H9 (cell line): ENCODE results near the gene RLF. TPM values are rescaled to one million over a fixed set of nuclear protein-coding genes. Genes with fewer than 3 reads are reported as not detected.

Source experiments
- DNase-seq: peaks from one replicate; pipeline ENCODE4 v3.0.0-alpha.2; 2017
- H2AFZ ChIP-seq: one replicate; pipeline ENCODE4 v1.6.1; 2013; ENCODE audit warnings: mild to moderate bottlenecking, low read length, control low read depth, moderate library complexity
- H2AK5ac ChIP-seq: 2 replicates; pipeline ENCODE4 v1.6.1; 2013; ENCODE audit warnings: low read length, control low read depth, mixed read lengths; ENCODE audit not compliant: insufficient read length
- H2BK120ac ChIP-seq: one replicate; pipeline ENCODE4 v1.6.1; 2013; ENCODE audit warnings: low read depth, mild to moderate bottlenecking, low read length, control low read depth, inconsistent platforms; ENCODE audit not compliant: poor library complexity, severe bottlenecking
- H2BK12ac ChIP-seq: 2 replicates; pipeline ENCODE4 v1.6.1; 2013; ENCODE audit warnings: low read length, control low read depth, mixed read lengths, low read depth; ENCODE audit not compliant: insufficient read length
- H2BK15ac ChIP-seq: 2 replicates; pipeline ENCODE4 v1.6.1; 2013; ENCODE audit warnings: low read depth, low read length, control low read depth
- H2BK20ac ChIP-seq: one replicate; pipeline ENCODE4 v1.6.1; 2013; ENCODE audit warnings: low read depth, mild to moderate bottlenecking, low read length, control low read depth, inconsistent platforms; ENCODE audit not compliant: poor library complexity, severe bottlenecking
- H2BK5ac ChIP-seq: 2 replicates; pipeline ENCODE4 v1.6.1; 2013; ENCODE audit warnings: low read length, control low read depth, mixed read lengths; ENCODE audit not compliant: insufficient read length
- H3K14ac ChIP-seq: 2 replicates; pipeline ENCODE4 v1.6.1; 2013; ENCODE audit warnings: low read length, control low read depth; ENCODE audit not compliant: insufficient read depth
- H3K18ac ChIP-seq: 2 replicates; pipeline ENCODE4 v1.6.1; 2013; ENCODE audit warnings: low read depth, mild to moderate bottlenecking, mixed read lengths, low read length, control low read depth; ENCODE audit not compliant: insufficient read length
- H3K23ac ChIP-seq: 2 replicates; pipeline ENCODE4 v1.6.1; 2013; ENCODE audit warnings: low read length, control low read depth, mixed read lengths, low read depth; ENCODE audit not compliant: insufficient read length
- H3K23me2 ChIP-seq: 2 replicates; pipeline ENCODE4 v1.6.1; 2013; ENCODE audit warnings: low read depth, mild to moderate bottlenecking, mixed read lengths, low read length, control low read depth; ENCODE audit not compliant: insufficient read length, poor library complexity, severe bottlenecking
- H3K27ac ChIP-seq: 2 replicates; pipeline ENCODE4 v1.5.1; 2013; ENCODE audit warnings: low read length, control low read depth, mixed read lengths, low read depth; ENCODE audit not compliant: insufficient read length
- H3K27me3 ChIP-seq: 2 replicates; pipeline ENCODE4 v1.6.1; 2013; ENCODE audit warnings: low read length, control low read depth, inconsistent platforms; ENCODE audit not compliant: insufficient read depth
- H3K4ac ChIP-seq: 2 replicates; pipeline ENCODE4 v1.6.1; 2013; ENCODE audit warnings: low read depth, mild to moderate bottlenecking, control low read depth, inconsistent platforms, low read length, moderate library complexity
- H3K4me1 ChIP-seq: 2 replicates; pipeline ENCODE4 v1.6.1; 2013; ENCODE audit warnings: low read length, control low read depth, inconsistent platforms; ENCODE audit not compliant: insufficient read depth
- H3K4me2 ChIP-seq: 2 replicates; pipeline ENCODE4 v1.6.1; 2013; ENCODE audit warnings: low read length, control low read depth, mixed read lengths; ENCODE audit not compliant: insufficient read length, insufficient read depth
- H3K56ac ChIP-seq: 2 replicates; pipeline ENCODE4 v1.6.1; 2013; ENCODE audit warnings: low read depth, mild to moderate bottlenecking, mixed read lengths, low read length, control low read depth; ENCODE audit not compliant: insufficient read length
- H3K79me1 ChIP-seq: 2 replicates; pipeline ENCODE4 v1.6.1; 2013; ENCODE audit warnings: low read depth, mild to moderate bottlenecking, moderate library complexity, low read length, control low read depth, inconsistent platforms; ENCODE audit not compliant: insufficient read depth, poor library complexity, severe bottlenecking
- H3K79me2 ChIP-seq: 2 replicates; pipeline ENCODE4 v1.6.1; 2013; ENCODE audit warnings: low read length, control low read depth, inconsistent platforms; ENCODE audit not compliant: insufficient read depth
- H3K9ac ChIP-seq: 2 replicates; pipeline ENCODE4 v1.6.1; 2013; ENCODE audit warnings: low read length, control low read depth, mixed read lengths; ENCODE audit not compliant: insufficient read length; ENCODE audit errors: extremely low read depth
- H3K9me3 ChIP-seq: one replicate; pipeline ENCODE4 v1.6.1; 2013; ENCODE audit warnings: low read depth, low read length, inconsistent platforms; ENCODE audit not compliant: control insufficient read depth
- H3T11ph ChIP-seq: one replicate; pipeline ENCODE4 v1.6.1; 2013; ENCODE audit warnings: mild to moderate bottlenecking, low read length, control low read depth, inconsistent platforms
- H4K20me1 ChIP-seq: one replicate; pipeline ENCODE4 v1.6.1; 2013; ENCODE audit not compliant: control insufficient read depth, insufficient read length, insufficient read depth
- H4K5ac ChIP-seq: 2 replicates; pipeline ENCODE4 v1.6.1; 2013; ENCODE audit warnings: low read depth, mild to moderate bottlenecking, mixed read lengths, low read length, control low read depth; ENCODE audit not compliant: insufficient read length
- H4K8ac ChIP-seq: replicated peaks from 2 replicates; pipeline ENCODE4 v1.6.1; 2013; ENCODE audit warnings: low read length, control low read depth, mixed read lengths, low read depth; ENCODE audit not compliant: insufficient read length
- H4K91ac ChIP-seq: 2 replicates; pipeline ENCODE4 v1.6.1; 2013; ENCODE audit warnings: low read depth, mild to moderate bottlenecking, moderate library complexity, mixed read lengths, low read length, control low read depth; ENCODE audit not compliant: insufficient read length
- H3K27ac Mint-ChIP-seq, 3 experiments: 2 replicates in 2 of 3; 3 replicates in 1 of 3; pipeline ENCODE4 v1.8.0; 2020 to 2021; ENCODE audit warnings: mixed read lengths in 3 of 3, mild to moderate bottlenecking in 1 of 3, moderate library complexity in 1 of 3
- H3K27me3 Mint-ChIP-seq: 2 replicates; pipeline ENCODE4 v1.8.0; 2021; ENCODE audit warnings: low read depth, mild to moderate bottlenecking, moderate library complexity, mixed read lengths
- H3K36me3 Mint-ChIP-seq, 3 experiments: 2 replicates in 2 of 3; 3 replicates in 1 of 3; pipeline ENCODE4 v1.8.0; 2020 to 2021; ENCODE audit warnings: low read depth in 3 of 3, mixed read lengths in 3 of 3; ENCODE audit not compliant: insufficient read depth in 1 of 3
- H3K4me1 Mint-ChIP-seq, 2 experiments: 2 replicates each; pipeline ENCODE4 v1.8.0; 2020; ENCODE audit warnings: mixed read lengths in 2 of 2
- H3K4me3 Mint-ChIP-seq, 2 experiments: 2 replicates in 1 of 2; 3 replicates in 1 of 2; pipeline ENCODE4 v1.8.0; 2020 to 2021; ENCODE audit warnings: mild to moderate bottlenecking in 2 of 2, mixed read lengths in 2 of 2, moderate library complexity in 1 of 2
- H3K9me3 Mint-ChIP-seq, 2 experiments: 2 replicates in 1 of 2; 3 replicates in 1 of 2; pipeline ENCODE4 v1.8.0; 2020; ENCODE audit warnings: mild to moderate bottlenecking in 2 of 2, mixed read lengths in 2 of 2, moderate library complexity in 1 of 2
- WGBS: extraction: QIAGEN DNeasy Blood & Tissue Kit; methylation state at CpG from one replicate; pipeline ENCODE4 v1.1.7; 2013; ENCODE audit warnings: missing lambda C conversion rate, low lambda C conversion rate, mixed read lengths; ENCODE audit not compliant: insufficient read length; ENCODE audit errors: extremely low coverage; 5-methylcytosine and 5-hydroxymethylcytosine counted together
- total RNA-seq: library from RNA; stranded (reverse); gene quantifications from 2 replicates; pipeline ENCODE4 v1.2.1, GENCODE V29; 2021
- TF ChIP-seq, protein P1 (sequence below): fragments of 200-600 bp; sonication (generic); conservative IDR thresholded peaks from 3 replicates; pipeline ENCODE4 v1.8.0; 2021; ENCODE audit warnings: antibody characterized with exemption, mild to moderate bottlenecking

The RLF gene
- total RNA-seq, 1 experiment from 2014 or later = 19.2 TPM

DNA sequence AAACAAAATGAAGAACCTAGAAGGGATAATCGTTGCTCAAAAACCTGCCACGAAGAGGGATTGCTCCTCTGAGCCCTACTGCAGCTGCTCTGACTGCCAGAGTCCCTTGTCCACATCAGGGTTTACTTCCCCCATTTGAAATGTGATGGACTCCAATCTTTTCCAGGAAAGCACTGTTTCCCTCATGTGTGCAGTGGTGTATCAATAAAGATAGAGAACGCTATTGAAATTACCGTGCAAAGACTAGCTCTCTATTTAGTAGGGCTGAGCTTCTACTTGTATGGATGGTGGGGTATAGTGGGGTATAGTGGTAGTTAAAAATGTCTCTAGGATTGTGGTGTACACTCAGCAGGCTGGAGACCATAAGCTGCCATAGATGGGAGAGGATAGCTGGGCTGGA is 90.3 kb downstream of the RLF start:
- TF ChIP-seq, protein P1, sequence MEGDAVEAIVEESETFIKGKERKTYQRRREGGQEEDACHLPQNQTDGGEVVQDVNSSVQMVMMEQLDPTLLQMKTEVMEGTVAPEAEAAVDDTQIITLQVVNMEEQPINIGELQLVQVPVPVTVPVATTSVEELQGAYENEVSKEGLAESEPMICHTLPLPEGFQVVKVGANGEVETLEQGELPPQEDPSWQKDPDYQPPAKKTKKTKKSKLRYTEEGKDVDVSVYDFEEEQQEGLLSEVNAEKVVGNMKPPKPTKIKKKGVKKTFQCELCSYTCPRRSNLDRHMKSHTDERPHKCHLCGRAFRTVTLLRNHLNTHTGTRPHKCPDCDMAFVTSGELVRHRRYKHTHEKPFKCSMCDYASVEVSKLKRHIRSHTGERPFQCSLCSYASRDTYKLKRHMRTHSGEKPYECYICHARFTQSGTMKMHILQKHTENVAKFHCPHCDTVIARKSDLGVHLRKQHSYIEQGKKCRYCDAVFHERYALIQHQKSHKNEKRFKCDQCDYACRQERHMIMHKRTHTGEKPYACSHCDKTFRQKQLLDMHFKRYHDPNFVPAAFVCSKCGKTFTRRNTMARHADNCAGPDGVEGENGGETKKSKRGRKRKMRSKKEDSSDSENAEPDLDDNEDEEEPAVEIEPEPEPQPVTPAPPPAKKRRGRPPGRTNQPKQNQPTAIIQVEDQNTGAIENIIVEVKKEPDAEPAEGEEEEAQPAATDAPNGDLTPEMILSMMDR = no peak

More for the DNA sequence above, 90.3 kb downstream of the RLF start:
- no peaks in the 10 kb centered on the region; the same call in 1 of the 2 replicates for H3K27me3 Mint-ChIP-seq
- Histone ChIP-seq H2BK12ac (no peak overlapping the region), H2AK5ac (no peak overlapping the region), H2BK15ac (no peak overlapping the region), H2BK5ac (no peak overlapping the region), H2BK120ac (no peak overlapping the region), H3K4me2 (no peak overlapping the region), H3K56ac (no peak overlapping the region), H4K5ac (no peak overlapping the region), H3K27ac (no peak overlapping the region), H3K14ac (no peak overlapping the region), H3K27me3 (no peaks in the 10 kb centered on the region), H3K18ac (no peak overlapping the region), H4K8ac (no peak overlapping the region), H3K4me1 (no peaks in the 10 kb centered on the region), H2AFZ (no peak overlapping the region), H3T11ph (no peak overlapping the region), H2BK20ac (no peak overlapping the region), H3K23me2 (no peaks in the 10 kb centered on the region), H3K23ac (no peak overlapping the region), H4K20me1 (no peaks in the 10 kb centered on the region), H3K79me2 (no peaks in the 10 kb centered on the region), H3K79me1 (no peaks in the 10 kb centered on the region), H3K4ac (no peak overlapping the region), H4K91ac (no peak overlapping the region), H3K9me3 (no peaks in the 10 kb centered on the region), H3K9ac (no peak overlapping the region)
- no CpG with 5 or more reads among the region's 4 CpGs for WGBS
- DNase-seq = no peak
- peaks cover under 1 to 1% of the 10 kb centered on the region in 2 experiments; a peak in 3 of 4 replicates for H3K4me1 Mint-ChIP-seq
- no peak overlapping the region for H3K4me3 Mint-ChIP-seq
- H3K9me3 Mint-ChIP-seq = no peaks in the 10 kb centered on the region
- no peak overlapping the region; a peak in 1 of 7 replicates for H3K27ac Mint-ChIP-seq
- no peaks in the 10 kb centered on the region for H3K36me3 Mint-ChIP-seq
